ENCODE data around the gene GDF2. TPM values are rescaled to one million over a fixed set of nuclear protein-coding genes. Genes with fewer than 3 reads are reported as not detected.

The GDF2 gene
- total and polyA plus RNA-seq, 4 donors = 0.13 TPM; not detected in 3

GRCh38 chr10:47348138-47348651, 25.9 kb downstream of the GDF2 start, which contains the start of gene RBP3:
Gene RBP3, plus strand, starts transcription at chr10:47348363. Its CDS starts 122 bp downstream, at chr10:47348485.
- no peak within 1 kb of the TSS for H3K27ac ChIP-seq (ENCODE audit: low read depth, low read length)
- no peaks in the 10 kb centered on the region for H3K4me1 ChIP-seq (ENCODE audit: control insufficient read depth, insufficient read depth, low read length)
- no peaks in the 10 kb centered on the region for H3K9me3 ChIP-seq (ENCODE audit: control insufficient read depth, insufficient read depth, low read length)
- WGBS (ENCODE audit: insufficient coverage) = 81% methylated on average over 5 of the region's 5 CpGs
- no peaks in the 10 kb centered on the region for H3K36me3 ChIP-seq (ENCODE audit: control insufficient read depth, insufficient read depth, low read length)
- no peaks in the 10 kb centered on the region for H3K27me3 ChIP-seq (ENCODE audit: control insufficient read depth, insufficient read depth, low read length)
- DNase-seq (ENCODE audit: low read depth in 4 of 6, low spot score in 6 of 6) = no peak
- no peak within 1 kb of the TSS for H3K4me3 ChIP-seq (ENCODE audit: low read depth, low read length)

GRCh38 chr10:47348661-47349470, 26.6 kb downstream of the GDF2 start:
- WGBS (ENCODE audit: insufficient coverage) = 91% methylated on average over 31 of the region's 36 CpGs

DNA sequence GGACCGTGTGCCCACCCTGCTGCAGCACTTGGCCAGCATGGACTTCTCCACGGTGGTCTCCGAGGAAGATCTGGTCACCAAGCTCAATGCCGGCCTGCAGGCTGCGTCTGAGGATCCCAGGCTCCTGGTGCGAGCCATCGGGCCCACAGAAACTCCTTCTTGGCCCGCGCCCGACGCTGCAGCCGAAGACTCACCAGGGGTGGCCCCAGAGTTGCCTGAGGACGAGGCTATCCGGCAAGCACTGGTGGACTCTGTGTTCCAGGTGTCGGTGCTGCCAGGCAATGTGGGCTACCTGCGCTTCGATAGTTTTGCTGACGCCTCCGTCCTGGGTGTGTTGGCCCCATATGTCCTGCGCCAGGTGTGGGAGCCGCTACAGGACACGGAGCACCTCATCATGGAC, 27.3 kb downstream of the GDF2 start:
- H3K36me3 ChIP-seq (ENCODE audit: control insufficient read depth, insufficient read depth, low read length) = no peaks in the 10 kb centered on the region
- H3K27ac ChIP-seq (ENCODE audit: low read depth, low read length) = no peak overlapping the region
- H3K4me1 ChIP-seq (ENCODE audit: control insufficient read depth, insufficient read depth, low read length) = no peaks in the 10 kb centered on the region
- no peak overlapping the region for H3K4me3 ChIP-seq (ENCODE audit: low read depth, low read length)
- no peak for DNase-seq (ENCODE audit: low read depth in 4 of 6, low spot score in 6 of 6)
- no peaks in the 10 kb centered on the region for H3K9me3 ChIP-seq (ENCODE audit: control insufficient read depth, insufficient read depth, low read length)
- no peaks in the 10 kb centered on the region for H3K27me3 ChIP-seq (ENCODE audit: control insufficient read depth, insufficient read depth, low read length)
- 96% methylated on average over 22 of the region's 22 CpGs for WGBS (ENCODE audit: insufficient coverage)

More at GRCh38 chr10:47348661-47349470, 26.6 kb downstream of the GDF2 start:
- no peaks in the 10 kb centered on the region for H3K9me3 ChIP-seq (ENCODE audit: control insufficient read depth, insufficient read depth, low read length)
- no peaks in the 10 kb centered on the region for H3K36me3 ChIP-seq (ENCODE audit: control insufficient read depth, insufficient read depth, low read length)
- H3K4me3 ChIP-seq (ENCODE audit: low read depth, low read length) = no peak overlapping the region
- H3K27me3 ChIP-seq (ENCODE audit: control insufficient read depth, insufficient read depth, low read length) = no peaks in the 10 kb centered on the region
- H3K27ac ChIP-seq (ENCODE audit: low read depth, low read length) = no peak overlapping the region
- DNase-seq (ENCODE audit: low read depth in 4 of 6, low spot score in 6 of 6) = no peak
- no peaks in the 10 kb centered on the region for H3K4me1 ChIP-seq (ENCODE audit: control insufficient read depth, insufficient read depth, low read length)

GRCh38 chr10:47349941-47350371, 27.7 kb downstream of the GDF2 start:
- Histone ChIP-seq H3K9me3 (ENCODE audit: control insufficient read depth, insufficient read depth, low read length) (no peaks in the 10 kb centered on the region), H3K36me3 (ENCODE audit: control insufficient read depth, insufficient read depth, low read length) (no peaks in the 10 kb centered on the region), H3K4me1 (ENCODE audit: control insufficient read depth, insufficient read depth, low read length) (no peaks in the 10 kb centered on the region), H3K27ac (ENCODE audit: low read depth, low read length) (no peak overlapping the region), H3K27me3 (ENCODE audit: control insufficient read depth, insufficient read depth, low read length) (no peaks in the 10 kb centered on the region), H3K4me3 (ENCODE audit: low read depth, low read length) (no peak overlapping the region)
- DNase-seq (ENCODE audit: low read depth in 4 of 6, low spot score in 6 of 6) = no peak
- 96% methylated on average over 28 of the region's 31 CpGs for WGBS (ENCODE audit: insufficient coverage)

DNA sequence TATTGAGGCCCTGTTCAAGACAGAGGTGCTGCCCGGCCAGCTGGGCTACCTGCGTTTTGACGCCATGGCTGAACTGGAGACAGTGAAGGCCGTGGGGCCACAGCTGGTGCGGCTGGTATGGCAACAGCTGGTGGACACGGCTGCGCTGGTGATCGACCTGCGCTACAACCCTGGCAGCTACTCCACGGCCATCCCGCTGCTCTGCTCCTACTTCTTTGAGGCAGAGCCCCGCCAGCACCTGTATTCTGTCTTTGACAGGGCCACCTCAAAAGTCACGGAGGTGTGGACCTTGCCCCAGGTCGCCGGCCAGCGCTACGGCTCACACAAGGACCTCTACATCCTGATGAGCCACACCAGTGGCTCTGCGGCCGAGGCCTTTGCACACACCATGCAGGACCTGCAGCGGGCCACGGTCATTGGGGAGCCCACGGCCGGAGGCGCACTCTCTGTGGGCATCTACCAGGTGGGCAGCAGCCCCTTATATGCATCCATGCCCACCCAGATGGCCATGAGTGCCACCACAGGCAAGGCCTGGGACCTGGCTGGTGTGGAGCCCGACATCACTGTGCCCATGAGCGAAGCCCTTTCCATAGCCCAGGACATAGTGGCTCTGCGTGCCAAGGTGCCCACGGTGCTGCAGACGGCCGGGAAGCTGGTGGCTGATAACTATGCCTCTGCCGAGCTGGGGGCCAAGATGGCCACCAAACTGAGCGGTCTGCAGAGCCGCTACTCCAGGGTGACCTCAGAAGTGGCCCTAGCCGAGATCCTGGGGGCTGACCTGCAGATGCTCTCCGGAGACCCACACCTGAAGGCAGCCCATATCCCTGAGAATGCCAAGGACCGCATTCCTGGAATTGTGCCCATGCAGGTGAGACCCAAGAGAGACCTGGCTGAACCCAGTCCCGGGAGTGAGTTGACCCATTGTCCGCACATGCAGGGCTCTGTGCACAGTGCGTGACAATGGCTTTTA, 28.7 kb downstream of the GDF2 start:
- DNase-seq (ENCODE audit: low read depth in 4 of 6, low spot score in 6 of 6) = no peak
- H3K4me3 ChIP-seq (ENCODE audit: low read depth, low read length) = no peak overlapping the region
- no peaks in the 10 kb centered on the region for H3K27me3 ChIP-seq (ENCODE audit: control insufficient read depth, insufficient read depth, low read length)
- H3K4me1 ChIP-seq (ENCODE audit: control insufficient read depth, insufficient read depth, low read length) = no peaks in the 10 kb centered on the region
- 95% methylated on average over 39 of the region's 39 CpGs for WGBS (ENCODE audit: insufficient coverage)
- no peaks in the 10 kb centered on the region for H3K9me3 ChIP-seq (ENCODE audit: control insufficient read depth, insufficient read depth, low read length)
- H3K27ac ChIP-seq (ENCODE audit: low read depth, low read length) = no peak overlapping the region
- no peaks in the 10 kb centered on the region for H3K36me3 ChIP-seq (ENCODE audit: control insufficient read depth, insufficient read depth, low read length)

DNA sequence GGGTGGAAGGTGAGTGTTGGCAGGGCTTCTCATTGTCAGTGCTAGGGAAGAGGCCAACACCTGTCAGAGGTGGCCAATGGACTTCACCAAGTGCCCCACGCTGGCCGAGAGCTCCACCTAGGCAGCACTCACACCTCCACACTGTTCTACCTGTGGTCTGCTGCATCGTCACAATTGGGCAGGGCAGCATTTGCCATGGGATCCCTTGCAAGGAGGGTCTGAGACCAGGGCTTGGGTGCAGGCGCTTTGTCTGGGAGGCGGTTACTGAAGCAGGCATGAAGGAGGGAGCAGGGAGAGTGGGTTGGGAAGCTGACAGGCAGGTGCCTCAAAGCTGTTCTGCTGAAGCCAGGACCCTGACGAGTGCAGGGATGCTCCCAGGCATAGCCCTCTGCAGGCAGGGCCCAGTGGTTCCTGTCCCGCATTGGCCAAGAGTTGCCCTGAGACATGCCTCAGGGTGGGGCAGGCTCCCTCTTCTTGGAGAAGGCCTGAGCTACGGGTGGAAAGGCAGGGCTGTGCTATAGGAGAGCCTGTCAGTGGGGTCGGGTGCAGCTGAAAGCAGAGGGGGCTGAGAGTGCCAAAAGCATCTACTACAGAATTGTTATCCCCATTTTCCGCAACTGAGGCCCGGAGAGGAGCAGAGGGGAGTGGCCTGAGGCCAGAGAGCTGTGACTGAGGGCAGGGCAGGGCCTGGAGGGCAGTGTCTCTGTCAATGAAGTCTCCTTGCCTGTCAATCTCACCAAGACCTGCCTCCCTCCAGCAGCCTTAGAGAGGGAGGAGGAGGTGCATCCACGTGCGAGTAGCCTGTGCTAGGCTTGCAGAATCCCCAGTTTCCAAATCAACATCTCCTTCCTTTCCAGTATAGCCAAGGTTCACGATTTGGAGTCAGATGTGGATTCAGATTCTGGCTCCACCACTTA, 29.9 kb downstream of the GDF2 start:
- no peaks in the 10 kb centered on the region for H3K4me1 ChIP-seq (ENCODE audit: control insufficient read depth, insufficient read depth, low read length)

DNA sequence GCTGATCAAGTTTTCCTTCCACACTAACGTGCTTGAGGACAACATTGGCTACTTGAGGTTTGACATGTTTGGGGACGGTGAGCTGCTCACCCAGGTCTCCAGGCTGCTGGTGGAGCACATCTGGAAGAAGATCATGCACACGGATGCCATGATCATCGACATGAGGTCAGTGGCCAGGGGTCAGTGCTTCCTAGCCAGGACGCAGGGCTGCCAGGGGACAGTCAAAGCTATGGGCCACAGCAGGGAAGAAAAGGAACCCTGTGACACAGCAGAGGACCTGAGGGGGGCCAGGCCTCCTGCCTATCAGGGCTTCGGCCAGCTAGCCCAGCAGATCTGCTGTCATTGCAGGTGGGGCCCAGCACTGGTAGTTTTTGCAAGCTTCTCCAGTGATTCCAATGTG, 31.1 kb downstream of the GDF2 start:
- no peak overlapping the region for H3K27ac ChIP-seq (ENCODE audit: low read depth, low read length)
- 83% methylated on average over 6 of the region's 6 CpGs for WGBS (ENCODE audit: insufficient coverage)
- no peaks in the 10 kb centered on the region for H3K36me3 ChIP-seq (ENCODE audit: control insufficient read depth, insufficient read depth, low read length)
- DNase-seq (ENCODE audit: low read depth in 4 of 6, low spot score in 6 of 6) = no peak
- no peak overlapping the region for H3K4me3 ChIP-seq (ENCODE audit: low read depth, low read length)
- H3K4me1 ChIP-seq (ENCODE audit: control insufficient read depth, insufficient read depth, low read length) = no peaks in the 10 kb centered on the region
- H3K9me3 ChIP-seq (ENCODE audit: control insufficient read depth, insufficient read depth, low read length) = no peaks in the 10 kb centered on the region
- no peaks in the 10 kb centered on the region for H3K27me3 ChIP-seq (ENCODE audit: control insufficient read depth, insufficient read depth, low read length)

More for the DNA sequence above, 29.9 kb downstream of the GDF2 start:
- no peaks in the 10 kb centered on the region for H3K36me3 ChIP-seq (ENCODE audit: control insufficient read depth, insufficient read depth, low read length)
- WGBS (ENCODE audit: insufficient coverage) = 75% methylated on average over 9 of the region's 14 CpGs
- no peak overlapping the region for H3K27ac ChIP-seq (ENCODE audit: low read depth, low read length)
- H3K27me3 ChIP-seq (ENCODE audit: control insufficient read depth, insufficient read depth, low read length) = no peaks in the 10 kb centered on the region
- no peak overlapping the region for H3K4me3 ChIP-seq (ENCODE audit: low read depth, low read length)
- no peaks in the 10 kb centered on the region for H3K9me3 ChIP-seq (ENCODE audit: control insufficient read depth, insufficient read depth, low read length)
- DNase-seq (ENCODE audit: low read depth in 4 of 6, low spot score in 6 of 6) = no peak

- Histone ChIP-seq H3K27ac (ENCODE audit: low read depth, low read length) (no peak overlapping the region), H3K4me3 (ENCODE audit: low read depth, low read length) (no peak overlapping the region), H3K27me3 (ENCODE audit: control insufficient read depth, insufficient read depth, low read length) (no peaks in the 10 kb centered on the region), H3K9me3 (ENCODE audit: control insufficient read depth, insufficient read depth, low read length) (no peaks in the 10 kb centered on the region), H3K4me1 (ENCODE audit: control insufficient read depth, insufficient read depth, low read length) (no peaks in the 10 kb centered on the region), H3K36me3 (ENCODE audit: control insufficient read depth, insufficient read depth, low read length) (no peaks in the 10 kb centered on the region)
- no peak for DNase-seq (ENCODE audit: low read depth in 4 of 6, low spot score in 6 of 6)
- WGBS (ENCODE audit: insufficient coverage) = 78% methylated on average over 3 of the region's 4 CpGs
These were observed 31.9 kb downstream of the GDF2 start for GRCh38 chr10:47354165-47354564.

GRCh38 chr10:47354900-47355299, 32.6 kb downstream of the GDF2 start:
- no peaks in the 10 kb centered on the region for H3K4me1 ChIP-seq (ENCODE audit: control insufficient read depth, insufficient read depth, low read length)
- H3K27ac ChIP-seq (ENCODE audit: low read depth, low read length) = no peak overlapping the region
- no peaks in the 10 kb centered on the region for H3K36me3 ChIP-seq (ENCODE audit: control insufficient read depth, insufficient read depth, low read length)
- H3K27me3 ChIP-seq (ENCODE audit: control insufficient read depth, insufficient read depth, low read length) = no peaks in the 10 kb centered on the region
- WGBS (ENCODE audit: insufficient coverage) = 83% methylated on average over 1 of the region's 1 CpG
- DNase-seq (ENCODE audit: low read depth in 4 of 6, low spot score in 6 of 6) = no peak
- H3K9me3 ChIP-seq (ENCODE audit: control insufficient read depth, insufficient read depth, low read length) = no peaks in the 10 kb centered on the region
- no peak overlapping the region for H3K4me3 ChIP-seq (ENCODE audit: low read depth, low read length)

Data from spinal cord (tissue), 10 donors.